ENCODE data around the gene GCM1.
"Not testable (repeated sequence)": the region's sequence is repeated elsewhere in the genome, so short reads cannot be mapped to it uniquely, and the experiment has no call there.

Gene GCM1

GRCh38 chr6:53161481-53162009, 12.9 kb upstream of the GCM1 start:
- Histone ChIP-seq H3K4me3 (ENCODE audit: low read depth, low read length) (no peak overlapping the region), H3K4me1 (ENCODE audit: control insufficient read depth, insufficient read depth, low read length) (no peaks in the 10 kb centered on the region), H3K27ac (ENCODE audit: extremely low read depth, low read depth, low read length) (no peak overlapping the region), H3K9me3 (ENCODE audit: control insufficient read depth, insufficient read depth, low read depth, low read length) (no peaks in the 10 kb centered on the region), H3K36me3 (ENCODE audit: control insufficient read depth in 2 of 2, insufficient read depth in 1 of 2, low read length in 2 of 2) (no peaks in the 10 kb centered on the region; a peak in 1 of 3 replicates)
- POLR2A ChIA-PET, result no interaction called here
- no peak for TF ChIP-seq ZNF600 (tag by site-specific recombination; IDR thresholded peaks at IDR 0.05)
- no peak for TF ChIP-seq GLI2 (tag by site-specific recombination; IDR thresholded peaks at IDR 0.05; ENCODE audit: borderline replicate concordance, low read depth)
- no peak for TF ChIP-seq ZNF777 (tag by site-specific recombination; IDR thresholded peaks at IDR 0.05; ENCODE audit: borderline replicate concordance)
- no peak for TF ChIP-seq MZF1 (tag by site-specific recombination; IDR thresholded peaks at IDR 0.05; ENCODE audit: borderline replicate concordance)
- no peak for TF ChIP-seq ZNF133 (tag by site-specific recombination; IDR thresholded peaks at IDR 0.05)
- no peak for TF ChIP-seq ZNF335 (tag by site-specific recombination; conservative IDR thresholded peaks at IDR 0.05)
- TF ChIP-seq ZNF274 (IDR thresholded peaks at IDR 0.05; ENCODE audit: low read length), result no peak
- TF ChIP-seq ZNF274 (tag by site-specific recombination; IDR thresholded peaks at IDR 0.05; ENCODE audit: borderline replicate concordance), result no peak
- no peak for TF ChIP-seq ZNF791 (tag by site-specific recombination; IDR thresholded peaks at IDR 0.05)
- TF ChIP-seq ZNF398 (tag by site-specific recombination; IDR thresholded peaks at IDR 0.05), result no peak
- no peak for TF ChIP-seq ZNF768 (tag by site-specific recombination; IDR thresholded peaks at IDR 0.05)
- TF ChIP-seq ZNF202 (tag by site-specific recombination; IDR thresholded peaks at IDR 0.05; ENCODE audit: borderline replicate concordance), result no peak
- TF ChIP-seq ZNF707 (tag by site-specific recombination; IDR thresholded peaks at IDR 0.05), result no peak
- CTCF ChIA-PET, result interaction anchor here (0.7 to 1.9 kb wide), 6 partner anchors 10 to 488 kb away, joined by 3 to 4 read pairs (median 3); no protein-coding TSS in a partner anchor

GRCh38 chr6:53159558-53159957, 10.9 kb upstream of the GCM1 start:
- H3K4me1 ChIP-seq (ENCODE audit: control insufficient read depth, insufficient read depth, low read length), result no peaks in the 10 kb centered on the region
- no peak overlapping the region for H3K4me3 ChIP-seq (ENCODE audit: low read depth, low read length)
- no peaks in the 10 kb centered on the region; a peak in 1 of 3 replicates for H3K36me3 ChIP-seq (ENCODE audit: control insufficient read depth in 2 of 2, insufficient read depth in 1 of 2, low read length in 2 of 2)
- ChIA-PET POLR2A (no interaction called here), CTCF (interaction anchor here (0.6 to 1.5 kb wide), 5 partner anchors 12 to 325 kb away, joined by 3 to 5 read pairs (median 4); no protein-coding TSS in a partner anchor)
- TF ChIP-seq ZNF768 (tag by site-specific recombination; IDR thresholded peaks at IDR 0.05) (peak; percentile 54; the same call in 1 of the 2 replicates), GLI4 (tag by site-specific recombination; IDR thresholded peaks at IDR 0.05) (no peak)
- TF ChIP-seq, protein P1, sequence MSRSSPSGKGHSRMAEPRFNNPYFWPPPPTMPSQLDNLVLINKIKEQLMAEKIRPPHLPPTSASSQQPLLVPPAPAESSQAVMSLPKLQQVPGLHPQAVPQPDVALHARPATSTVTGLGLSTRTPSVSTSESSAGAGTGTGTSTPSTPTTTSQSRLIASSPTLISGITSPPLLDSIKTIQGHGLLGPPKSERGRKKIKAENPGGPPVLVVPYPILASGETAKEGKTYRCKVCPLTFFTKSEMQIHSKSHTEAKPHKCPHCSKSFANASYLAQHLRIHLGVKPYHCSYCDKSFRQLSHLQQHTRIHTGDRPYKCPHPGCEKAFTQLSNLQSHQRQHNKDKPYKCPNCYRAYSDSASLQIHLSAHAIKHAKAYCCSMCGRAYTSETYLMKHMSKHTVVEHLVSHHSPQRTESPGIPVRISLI (tag by site-specific recombination; IDR thresholded peaks at IDR 0.05), result no peak
- H3K27ac ChIP-seq (ENCODE audit: extremely low read depth, low read depth, low read length), result no peak overlapping the region
- no peaks in the 10 kb centered on the region for H3K9me3 ChIP-seq (ENCODE audit: control insufficient read depth, insufficient read depth, low read depth, low read length)

DNA sequence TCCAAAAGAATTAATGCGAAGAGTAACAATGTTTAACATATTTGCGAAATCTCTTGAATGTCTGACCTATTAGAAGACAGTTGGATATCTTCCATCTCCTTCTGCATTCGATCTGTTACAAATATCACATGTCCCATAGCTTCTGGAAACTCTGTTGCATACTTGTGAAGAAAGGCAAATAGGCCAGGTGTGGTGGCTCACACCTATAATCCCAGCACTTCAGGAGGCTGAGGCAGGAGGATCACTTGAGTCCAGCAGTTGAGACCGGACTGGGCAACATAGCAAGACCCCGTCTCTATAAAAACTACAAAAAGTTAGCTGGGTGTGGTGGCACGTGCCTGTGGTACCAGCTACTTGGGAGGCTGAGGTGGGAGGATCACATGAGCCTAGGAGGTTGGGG, 9.4 kb upstream of the GCM1 start:
- H3K4me3 ChIP-seq (ENCODE audit: low read depth, low read length); H3K36me3 ChIP-seq (ENCODE audit: control insufficient read depth in 2 of 2, insufficient read depth in 1 of 2, low read length in 2 of 2); H3K4me1 ChIP-seq (ENCODE audit: control insufficient read depth, insufficient read depth, low read length); CTCF ChIA-PET; H3K27ac ChIP-seq (ENCODE audit: extremely low read depth, low read depth, low read length); H3K9me3 ChIP-seq (ENCODE audit: control insufficient read depth, insufficient read depth, low read depth, low read length); POLR2A ChIA-PET: not testable (repeated sequence)
- TF ChIP-seq ZNF121 (tag by site-specific recombination; IDR thresholded peaks at IDR 0.05), result 0 out of 2 replicates have a peak, but pooled peaks have one; percentile 48

GRCh38 chr6:53155279-53155678, 6.6 kb upstream of the GCM1 start:
- H3K9me3 ChIP-seq (ENCODE audit: control insufficient read depth, insufficient read depth, low read depth, low read length); POLR2A ChIA-PET; H3K4me1 ChIP-seq (ENCODE audit: control insufficient read depth, insufficient read depth, low read length); H3K36me3 ChIP-seq (ENCODE audit: control insufficient read depth in 2 of 2, insufficient read depth in 1 of 2, low read length in 2 of 2); H3K27ac ChIP-seq (ENCODE audit: extremely low read depth, low read depth, low read length); H3K4me3 ChIP-seq (ENCODE audit: low read depth, low read length): not testable (repeated sequence)
- CTCF ChIA-PET, result interaction anchor here (0.8 to 1.8 kb wide), 3 partner anchors 15 to 573 kb away, joined by 3 to 4 read pairs (median 3); no protein-coding TSS in a partner anchor

Data from HEK293 (cell line).